Measurements from ENCODE around the gene CRB3.

The CRB3 gene

DNA sequence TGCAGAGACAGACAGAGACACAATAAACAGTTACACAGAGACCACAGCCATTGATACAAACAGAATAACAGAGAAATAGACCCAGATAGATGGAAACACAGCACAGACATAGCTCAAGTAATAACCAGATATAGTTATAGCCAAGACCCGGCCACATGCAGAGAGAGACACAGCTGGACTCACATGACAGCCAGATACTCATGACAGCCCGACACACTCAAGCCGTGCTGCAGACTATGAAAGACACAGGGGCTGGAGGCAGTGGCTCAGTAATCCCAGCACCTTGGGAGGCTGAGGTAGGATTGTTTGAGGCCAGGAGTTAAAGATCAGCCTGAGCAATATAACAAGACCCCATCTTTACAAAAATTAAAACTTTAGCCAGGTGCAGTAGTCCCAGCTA lies 19.2 kb downstream of the CRB3 start:
- DNase-seq (ENCODE audit: low read depth) = no peak
- TF ChIP-seq, protein P1, sequence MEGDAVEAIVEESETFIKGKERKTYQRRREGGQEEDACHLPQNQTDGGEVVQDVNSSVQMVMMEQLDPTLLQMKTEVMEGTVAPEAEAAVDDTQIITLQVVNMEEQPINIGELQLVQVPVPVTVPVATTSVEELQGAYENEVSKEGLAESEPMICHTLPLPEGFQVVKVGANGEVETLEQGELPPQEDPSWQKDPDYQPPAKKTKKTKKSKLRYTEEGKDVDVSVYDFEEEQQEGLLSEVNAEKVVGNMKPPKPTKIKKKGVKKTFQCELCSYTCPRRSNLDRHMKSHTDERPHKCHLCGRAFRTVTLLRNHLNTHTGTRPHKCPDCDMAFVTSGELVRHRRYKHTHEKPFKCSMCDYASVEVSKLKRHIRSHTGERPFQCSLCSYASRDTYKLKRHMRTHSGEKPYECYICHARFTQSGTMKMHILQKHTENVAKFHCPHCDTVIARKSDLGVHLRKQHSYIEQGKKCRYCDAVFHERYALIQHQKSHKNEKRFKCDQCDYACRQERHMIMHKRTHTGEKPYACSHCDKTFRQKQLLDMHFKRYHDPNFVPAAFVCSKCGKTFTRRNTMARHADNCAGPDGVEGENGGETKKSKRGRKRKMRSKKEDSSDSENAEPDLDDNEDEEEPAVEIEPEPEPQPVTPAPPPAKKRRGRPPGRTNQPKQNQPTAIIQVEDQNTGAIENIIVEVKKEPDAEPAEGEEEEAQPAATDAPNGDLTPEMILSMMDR (IDR thresholded peaks at IDR 0.05; ENCODE audit: low read depth, low read length, missing control alignments) = no peak

GRCh38 chr19:6484230-6484629 lies 20.2 kb downstream of the CRB3 start:
- H3K4me3 ChIP-seq (ENCODE audit: low read depth, low read length) = no peak overlapping the region
- TF ChIP-seq, protein P1 (IDR thresholded peaks at IDR 0.05; ENCODE audit: low read depth, low read length, missing control alignments) = no peak
- no peak for DNase-seq (ENCODE audit: low read depth)

More for the DNA sequence above, 19.2 kb downstream of the CRB3 start:
- no peak overlapping the region for H3K4me3 ChIP-seq (ENCODE audit: low read depth, low read length)

GRCh38 chr19:6484831-6485230 lies 20.8 kb downstream of the CRB3 start:
- no peak overlapping the region for H3K4me3 ChIP-seq (ENCODE audit: low read depth, low read length)
- TF ChIP-seq, protein P1 (IDR thresholded peaks at IDR 0.05; ENCODE audit: low read depth, low read length, missing control alignments) = no peak

DNA sequence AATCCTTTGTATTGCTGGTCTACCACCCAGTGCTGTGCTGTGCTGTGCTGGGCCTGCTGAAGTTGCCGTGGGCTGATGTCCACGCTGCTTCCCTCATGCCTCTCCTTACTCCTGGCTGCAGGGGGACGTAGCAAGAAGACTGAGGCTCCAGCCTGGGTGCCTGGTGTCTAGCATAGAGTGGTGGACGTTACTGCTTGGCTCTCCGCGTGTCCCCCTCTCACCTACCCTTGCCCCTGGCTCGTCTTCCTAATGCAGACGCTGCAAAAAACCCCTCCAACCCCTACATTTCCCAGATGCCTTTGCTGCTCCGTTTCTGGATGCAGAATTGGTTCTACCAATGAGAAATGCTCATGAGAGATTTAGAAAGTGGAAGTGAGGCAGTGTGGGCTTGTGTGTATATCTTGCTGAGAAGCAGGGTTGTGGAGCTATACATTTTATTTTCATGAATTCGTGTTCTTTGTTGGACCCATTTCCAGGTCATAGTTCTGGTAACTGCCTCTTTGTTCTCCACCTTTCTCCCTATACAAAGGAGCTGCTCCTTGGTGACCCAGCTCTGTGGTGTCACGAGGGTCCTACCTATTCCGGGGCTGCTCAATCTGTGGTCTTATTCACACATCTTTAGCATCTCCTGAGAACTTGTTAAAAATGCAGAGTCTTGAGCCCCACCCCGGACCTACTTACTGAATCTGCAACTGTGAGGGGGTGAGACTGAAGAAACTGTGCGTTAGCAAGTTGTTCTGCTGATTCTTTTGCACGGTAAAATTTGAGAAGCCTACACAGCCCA lies 25.4 kb downstream of the CRB3 start:
- peak overlapping the region; percentile 68 for H3K4me3 ChIP-seq (ENCODE audit: low read depth, low read length)
- DNase-seq (ENCODE audit: low read depth) = peak; percentile 57
- TF ChIP-seq, protein P1 (IDR thresholded peaks at IDR 0.05; ENCODE audit: low read depth, low read length, missing control alignments) = no peak

More at GRCh38 chr19:6484831-6485230, 20.8 kb downstream of the CRB3 start:
- no peak for DNase-seq (ENCODE audit: low read depth)

DNA sequence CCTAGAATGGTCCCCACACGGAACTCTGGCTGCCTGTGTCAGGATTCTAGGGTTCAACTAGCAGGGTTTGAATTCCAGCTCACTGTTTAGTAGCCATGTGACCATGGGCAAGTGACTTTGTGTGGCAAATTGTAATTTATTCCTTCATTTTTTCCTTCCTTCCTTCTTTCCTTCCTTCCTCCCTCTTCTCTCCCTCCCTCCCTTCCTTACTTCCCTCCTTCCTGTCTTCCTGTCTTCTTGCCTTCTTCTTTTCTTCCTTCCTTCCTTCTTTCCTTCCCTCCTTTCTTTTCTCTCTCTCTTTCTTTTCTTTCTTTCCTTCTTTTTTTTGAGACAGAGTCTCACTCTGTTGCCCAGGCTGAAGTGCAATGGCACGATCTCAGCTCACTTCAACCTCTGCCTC lies 26.1 kb downstream of the CRB3 start:
- no peak for DNase-seq (ENCODE audit: low read depth)

GRCh38 chr19:6491802-6492592 lies 27.9 kb downstream of the CRB3 start:
- TF ChIP-seq, protein P1 (IDR thresholded peaks at IDR 0.05; ENCODE audit: low read depth, low read length, missing control alignments) = no peak
- DNase-seq (ENCODE audit: low read depth) = no peak

More for the DNA sequence above, 26.1 kb downstream of the CRB3 start:
- TF ChIP-seq, protein P1 (IDR thresholded peaks at IDR 0.05; ENCODE audit: low read depth, low read length, missing control alignments) = no peak
- peak overlapping the region; percentile 68 for H3K4me3 ChIP-seq (ENCODE audit: low read depth, low read length)

More at GRCh38 chr19:6491802-6492592, 27.9 kb downstream of the CRB3 start:
- H3K4me3 ChIP-seq (ENCODE audit: low read depth, low read length) = no peak overlapping the region
